ENCODE results near the gene VWCE.

Gene VWCE

GRCh38 chr11:61342207-61342803, 47.2 kb upstream of the VWCE start:
- TF ChIP-seq EZH2 (optimal IDR thresholded peaks at IDR 0.05; ENCODE audit: low read depth, low read length) (no peak), EZH2phosphoT487 (IDR thresholded peaks at IDR 0.05; ENCODE audit: low read length) (no peak), CTCF (IDR thresholded peaks at IDR 0.05; ENCODE audit: low read length) (no peak)
- H3K36me3 ChIP-seq (replicated peaks; ENCODE audit: insufficient read depth, low read length) = no peaks in the 10 kb centered on the region
- H3K79me2 ChIP-seq (ENCODE audit: low read length) = no peaks in the 10 kb centered on the region
- no peak for DNase-seq
- no peaks in the 10 kb centered on the region for H3K27me3 ChIP-seq (replicated peaks; ENCODE audit: insufficient read depth, low read length)
- no peak overlapping the region for H2AFZ ChIP-seq (ENCODE audit: low read length)
- H3F3A ChIP-seq (ENCODE audit: insufficient read depth, low read length) = no peaks in the 10 kb centered on the region
- no peak overlapping the region for H3K4me2 ChIP-seq (ENCODE audit: low read depth, low read length)
- no peaks in the 10 kb centered on the region for H3K9me2 ChIP-seq (replicated peaks; ENCODE audit: insufficient read depth, low read length)
- no peaks in the 10 kb centered on the region for H3K4me1 ChIP-seq (ENCODE audit: low read length)
- no peaks in the 10 kb centered on the region for H4K20me1 ChIP-seq (ENCODE audit: insufficient read depth, low read length)
- H3K27ac ChIP-seq (ENCODE audit: low read length) = no peak overlapping the region
- H3K9ac ChIP-seq (ENCODE audit: low read length) = no peak overlapping the region
- no peak overlapping the region for H3K4me3 ChIP-seq (ENCODE audit: low read length)
- no peaks in the 10 kb centered on the region for H3K9me3 ChIP-seq (replicated peaks; ENCODE audit: insufficient read depth, low read length)

DNA sequence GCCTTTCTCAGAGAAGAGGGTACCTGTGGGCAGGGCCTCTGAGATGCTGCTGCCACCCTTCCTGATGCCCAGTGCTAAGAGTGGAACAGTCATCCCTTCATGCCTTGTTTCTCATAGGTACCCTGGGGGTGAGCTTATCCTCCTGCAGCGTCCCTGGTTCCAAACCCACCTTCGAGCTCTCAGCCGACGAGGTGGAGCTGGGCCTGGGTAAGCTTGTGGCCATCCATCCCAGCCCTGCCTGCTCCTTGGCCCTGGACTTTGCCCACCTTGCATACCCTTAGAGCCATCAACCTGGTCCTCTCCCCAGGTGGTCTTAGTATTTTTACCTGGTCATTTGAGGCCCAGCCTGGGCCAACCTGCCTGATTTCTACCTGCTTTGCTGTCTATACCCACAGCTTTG, 46.6 kb upstream of the VWCE start:
- Histone ChIP-seq H3K79me2 (ENCODE audit: low read length) (no peaks in the 10 kb centered on the region), H3K4me1 (ENCODE audit: low read length) (no peaks in the 10 kb centered on the region; the same call in 1 of the 2 replicates), H4K20me1 (ENCODE audit: insufficient read depth, low read length) (no peaks in the 10 kb centered on the region), H3K27ac (ENCODE audit: low read length) (no peak overlapping the region), H3K36me3 (replicated peaks; ENCODE audit: insufficient read depth, low read length) (no peaks in the 10 kb centered on the region), H3K4me3 (ENCODE audit: low read length) (no peak overlapping the region), H2AFZ (ENCODE audit: low read length) (no peak overlapping the region), H3K9ac (ENCODE audit: low read length) (no peak overlapping the region), H3K4me2 (ENCODE audit: low read depth, low read length) (no peak overlapping the region), H3F3A (ENCODE audit: insufficient read depth, low read length) (no peaks in the 10 kb centered on the region), H3K9me2 (replicated peaks; ENCODE audit: insufficient read depth, low read length) (no peaks in the 10 kb centered on the region), H3K27me3 (replicated peaks; ENCODE audit: insufficient read depth, low read length) (no peaks in the 10 kb centered on the region), H3K9me3 (replicated peaks; ENCODE audit: insufficient read depth, low read length) (no peaks in the 10 kb centered on the region)
- TF ChIP-seq CTCF (IDR thresholded peaks at IDR 0.05; ENCODE audit: low read length) (no peak), EZH2 (optimal IDR thresholded peaks at IDR 0.05; ENCODE audit: low read depth, low read length) (no peak), EZH2phosphoT487 (IDR thresholded peaks at IDR 0.05; ENCODE audit: low read length) (no peak)
- no peak for DNase-seq

GRCh38 chr11:61340979-61341378, 45.9 kb upstream of the VWCE start:
- Histone ChIP-seq H3K4me3 (ENCODE audit: low read length) (no peak overlapping the region), H3K9ac (ENCODE audit: low read length) (no peak overlapping the region), H4K20me1 (ENCODE audit: insufficient read depth, low read length) (no peaks in the 10 kb centered on the region), H3K9me2 (replicated peaks; ENCODE audit: insufficient read depth, low read length) (no peaks in the 10 kb centered on the region), H3K36me3 (replicated peaks; ENCODE audit: insufficient read depth, low read length) (no peaks in the 10 kb centered on the region), H3K4me1 (ENCODE audit: low read length) (peaks cover 7% of the 10 kb centered on the region), H2AFZ (ENCODE audit: low read length) (no peak overlapping the region), H3K9me3 (replicated peaks; ENCODE audit: insufficient read depth, low read length) (no peaks in the 10 kb centered on the region), H3K79me2 (ENCODE audit: low read length) (no peaks in the 10 kb centered on the region), H3F3A (ENCODE audit: insufficient read depth, low read length) (0 out of 2 replicates have a peak, but pooled peaks cover 2% of the 10 kb centered on the region), H3K27me3 (replicated peaks; ENCODE audit: insufficient read depth, low read length) (no peaks in the 10 kb centered on the region), H3K27ac (ENCODE audit: low read length) (no peak overlapping the region), H3K4me2 (ENCODE audit: low read depth, low read length) (no peak overlapping the region)
- TF ChIP-seq CTCF (IDR thresholded peaks at IDR 0.05; ENCODE audit: low read length) (no peak), EZH2phosphoT487 (IDR thresholded peaks at IDR 0.05; ENCODE audit: low read length) (no peak), EZH2 (optimal IDR thresholded peaks at IDR 0.05; ENCODE audit: low read depth, low read length) (no peak)
- DNase-seq = no peak

Data from MM.1S (cell line).